ENCODE data around the gene LSM14A.

LSM14A gene

GRCh38 chr19:34184880-34185491 lies 12.7 kb downstream of the LSM14A start:
- H3K4me3 ChIP-seq (replicated peaks in 1 of 2; ENCODE audit: low read depth in 2 of 2, low read length in 2 of 2), result no peak overlapping the region
- no peak for TF ChIP-seq CTCF (IDR thresholded peaks at IDR 0.05; ENCODE audit: low read depth, low read length)
- peak; percentile 20 to 28 for DNase-seq (ENCODE audit: low read depth in 2 of 2)

GRCh38 chr19:34186205-34186604 lies 13.9 kb downstream of the LSM14A start:
- DNase-seq (ENCODE audit: low read depth in 2 of 2), result no peak
- TF ChIP-seq CTCF (IDR thresholded peaks at IDR 0.05; ENCODE audit: low read depth, low read length), result no peak
- no peak overlapping the region for H3K4me3 ChIP-seq (replicated peaks in 1 of 2; ENCODE audit: low read depth in 2 of 2, low read length in 2 of 2)

- H3K4me3 ChIP-seq (replicated peaks in 1 of 2; ENCODE audit: low read depth in 2 of 2, low read length in 2 of 2), result no peak overlapping the region
These were observed 14.7 kb downstream of the LSM14A start for GRCh38 chr19:34187011-34187410.

GRCh38 chr19:34188408-34188807 lies 16.1 kb downstream of the LSM14A start:
- no peak overlapping the region for H3K4me3 ChIP-seq (replicated peaks in 1 of 2; ENCODE audit: low read depth in 2 of 2, low read length in 2 of 2)
- no peak for TF ChIP-seq CTCF (IDR thresholded peaks at IDR 0.05; ENCODE audit: low read depth, low read length)

More at GRCh38 chr19:34187011-34187410, 14.7 kb downstream of the LSM14A start:
- no peak for TF ChIP-seq CTCF (IDR thresholded peaks at IDR 0.05; ENCODE audit: low read depth, low read length)
- no peak for DNase-seq (ENCODE audit: low read depth in 2 of 2)

GRCh38 chr19:34189199-34189916 lies 17.1 kb downstream of the LSM14A start:
- TF ChIP-seq CTCF (IDR thresholded peaks at IDR 0.05; ENCODE audit: low read depth, low read length), result no peak
- DNase-seq (ENCODE audit: low read depth in 2 of 2), result peak; percentile 10 to 20
- no peak overlapping the region for H3K4me3 ChIP-seq (replicated peaks in 1 of 2; ENCODE audit: low read depth in 2 of 2, low read length in 2 of 2)

More at GRCh38 chr19:34188408-34188807, 16.1 kb downstream of the LSM14A start:
- DNase-seq (ENCODE audit: low read depth in 2 of 2), result peak in 1 of 2 donors; percentile 19

GRCh38 chr19:34189917-34190425 lies 17.7 kb downstream of the LSM14A start:
- DNase-seq (ENCODE audit: low read depth in 2 of 2), result peak in 1 of 2 donors; percentile 27
- no peak for TF ChIP-seq CTCF (IDR thresholded peaks at IDR 0.05; ENCODE audit: low read depth, low read length)
- H3K4me3 ChIP-seq (replicated peaks in 1 of 2; ENCODE audit: low read depth in 2 of 2, low read length in 2 of 2), result no peak overlapping the region
